Measurements from ENCODE around the gene ERMP1.

GRCh38 chr9:5871785-5872184 lies 38.9 kb upstream of the ERMP1 start:
- TF ChIP-seq POLR2A (IDR thresholded peaks at IDR 0.05; ENCODE audit: low read length): no peak
- TF ChIP-seq GATA1 (IDR thresholded peaks at IDR 0.05; ENCODE audit: low read depth, low read length): no peak

Data from erythroblast (primary cell).